Eye (tissue), 1 donor: ENCODE data around the gene MT1F.

Experiments
- DNase-seq: peaks from one replicate; pipeline ENCODE4 v3.0.0-alpha.2; 2015

Gene MT1F

DNA sequence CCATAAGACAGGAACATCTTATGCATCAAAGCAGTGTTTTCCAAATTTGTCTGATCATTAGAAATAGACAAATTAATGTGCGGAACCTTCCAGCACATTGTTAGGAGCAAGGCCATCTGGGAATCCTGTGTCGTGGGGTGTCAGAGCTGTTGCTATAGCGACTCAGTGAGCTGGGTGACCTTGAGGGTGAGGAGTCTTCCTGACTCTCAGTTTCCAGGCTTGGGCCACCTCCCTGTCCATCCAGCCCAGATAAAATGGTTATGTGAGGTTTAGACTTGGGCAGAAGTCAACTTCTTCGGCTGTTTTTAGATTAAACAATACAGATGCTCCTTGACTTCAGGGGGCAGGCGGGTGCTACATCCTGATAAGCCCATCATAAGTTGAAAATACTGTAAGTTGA, 45.1 kb downstream of the MT1F start:
- no peak for DNase-seq
